Transverse colon (tissue), 4 donors: ENCODE measurements around the gene HMX2. TPM values are rescaled to one million over a fixed set of nuclear protein-coding genes. Genes with fewer than 3 reads are reported as not detected.

ENCODE experiments used
- DNase-seq: peaks from one replicate; pipeline ENCODE4 v3.0.0-alpha.2; 2019
- H3K27ac ChIP-seq, 4 donors: fragments of 200-600 bp; sonication (generic); 2 replicates each; pipeline ENCODE4 v1.5.1; 2016 to 2018; ENCODE audit warnings: inconsistent platforms in 4 of 4
- H3K27me3 ChIP-seq: fragments of 200-600 bp; sonication (generic); 2 replicates; pipeline ENCODE4 v1.5.1; 2017; ENCODE audit warnings: inconsistent platforms
- H3K36me3 ChIP-seq, 4 donors: fragments of 200-600 bp; sonication (generic); 2 replicates each; pipeline ENCODE4 v1.5.1; 2017 to 2019; ENCODE audit warnings: inconsistent platforms in 4 of 4
- H3K4me1 ChIP-seq, 4 donors: fragments of 200-600 bp; sonication (generic); 2 replicates each; pipeline ENCODE4 v1.5.1; 2017 to 2020; ENCODE audit warnings: inconsistent platforms in 4 of 4
- H3K4me3 ChIP-seq, 4 donors: fragments of 200-600 bp; sonication (generic); 1 replicate in 1 of 4; 2 replicates in 3 of 4; pipeline versions ENCODE4 v1.5.1 to v1.6.1; 2017 to 2019; ENCODE audit warnings: inconsistent platforms in 4 of 4
- H3K9me3 ChIP-seq, 2 donors: fragments of 200-600 bp; sonication (generic); 2 replicates each; pipeline ENCODE4 v1.5.1; 2017 to 2019; ENCODE audit warnings: inconsistent platforms in 2 of 2
- CTCF ChIP-seq, 5 experiments: fragments of 200-600 bp in 3 of 5; fragments of 450-650 bp in 2 of 5; sonication (generic) in 3 of 5; IDR thresholded peaks; 1 replicate in 2 of 5; 2 replicates in 3 of 5; pipeline ENCODE4 v1.5.1; 2016 to 2017; ENCODE audit warnings: antibody characterized with exemption in 5 of 5, inconsistent platforms in 3 of 5, mild to moderate bottlenecking in 2 of 5, moderate library complexity in 1 of 5
- EP300 ChIP-seq: sonication (generic); formaldehyde crosslinking; IDR thresholded peaks from one replicate; pipeline ENCODE4 v1.6.1; 2017; ENCODE audit warnings: antibody characterized with exemption, low read depth
- POLR2A ChIP-seq: fragments of 450-650 bp; IDR thresholded peaks from one replicate; pipeline ENCODE4 v1.6.1; 2016; ENCODE audit warnings: antibody characterized with exemption, mild to moderate bottlenecking, moderate library complexity
- POLR2AphosphoS5 ChIP-seq, 3 donors: sonication (generic); formaldehyde crosslinking; IDR thresholded peaks; one replicate each; pipeline ENCODE4 v1.6.1; 2016; ENCODE audit warnings: antibody characterized with exemption in 3 of 3
- WGBS, 2 donors: methylation state at CpG; one replicate each; pipeline ENCODE4 v1.1.5; 2018; ENCODE audit warnings: low coverage in 1 of 2; 5-methylcytosine and 5-hydroxymethylcytosine counted together
- in situ Hi-C, 4 donors: fragments of 200-750 bp; cut with MboI; loops; one replicate each; pipeline versions ENCODE4 v1.15.0 to v1.15.1; 2017; ENCODE audit warnings: low sequenced_read_pairs in 3 of 4, low pct_ligation_motif_present in 1 of 4, low pct_unique_long_range_greater_than_20kb in 1 of 4
- intact Hi-C: fragments of 100-400 bp; cut with DNase I; formaldehyde crosslinking; loops from one replicate; pipeline ENCODE4 v1.15.1; 2023; ENCODE audit warnings: low total_unique reads
- total RNA-seq, 4 donors: library from RNA; depleted of rRNA; stranded (reverse); fragments of >200 nt; gene quantifications; one replicate each; pipeline ENCODE4 v1.1.0, GENCODE V29; 2016

HMX2 gene
- total RNA-seq, 4 donors from 2014 or later: 0.41 to 0.64 TPM; not detected in 2

DNA sequence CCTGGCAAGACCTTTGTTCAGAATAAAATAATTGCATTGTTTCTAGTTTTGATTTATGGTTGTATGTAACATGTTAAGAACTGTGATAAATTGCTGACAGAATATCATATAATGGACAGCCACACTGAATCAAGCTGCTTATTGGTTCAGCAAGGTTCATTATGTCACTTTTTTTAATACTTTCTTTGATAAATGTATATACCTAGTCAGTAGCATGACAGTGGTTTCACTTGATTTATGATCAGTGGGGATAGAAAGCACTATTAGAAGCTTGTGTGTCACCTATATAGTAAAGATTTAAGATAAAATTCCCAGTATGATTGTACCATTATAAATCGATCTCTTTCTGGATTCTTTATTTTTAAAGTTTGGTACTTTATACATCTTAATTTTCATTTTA lies 10.7 kb downstream of the HMX2 start:
- H3K36me3 ChIP-seq: peaks cover 0 to 53% (median 17%) of the 10 kb centered on the region in 4 donors

DNA sequence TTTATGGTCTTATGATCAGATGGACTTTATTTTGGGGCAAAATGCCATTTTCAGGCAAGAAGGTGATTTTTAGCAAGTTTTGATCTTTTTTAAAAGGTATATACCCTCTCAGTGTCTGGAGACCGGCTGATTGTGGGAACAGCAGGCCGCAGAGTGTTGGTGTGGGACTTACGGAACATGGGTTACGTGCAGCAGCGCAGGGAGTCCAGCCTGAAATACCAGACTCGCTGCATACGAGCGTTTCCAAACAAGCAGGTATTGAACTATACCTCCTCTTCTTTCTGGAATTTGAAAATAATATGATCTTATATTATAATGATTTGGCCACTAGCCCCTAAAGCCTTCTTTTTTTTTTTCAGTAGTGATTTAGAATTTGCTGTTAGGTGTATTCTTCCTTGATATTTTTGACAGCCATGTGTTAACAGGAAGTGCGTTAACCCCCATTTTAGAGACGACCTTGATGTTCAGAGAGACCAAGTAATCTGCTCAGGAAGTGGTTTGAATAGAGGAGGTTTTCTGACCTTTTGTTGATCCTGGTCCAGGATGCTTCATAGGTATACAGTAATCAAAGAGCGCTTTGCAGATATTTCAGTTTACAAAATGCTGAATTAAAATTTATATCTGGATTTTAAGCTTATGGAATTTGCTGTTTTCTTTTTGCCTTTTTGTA lies 12.5 kb downstream of the HMX2 start:
- H3K4me1 ChIP-seq: peaks cover 4 to 28% (median 8%) of the 10 kb centered on the region in 4 donors
- no peaks in the 10 kb centered on the region for H3K27me3 ChIP-seq
- H3K27ac ChIP-seq: no peak overlapping the region
- 78 to 84% methylated on average over 11 of the region's 11 CpGs for WGBS, 2 donors
- no peak overlapping the region for H3K4me3 ChIP-seq
- in situ Hi-C loops (no loop called here), intact Hi-C loops (no loop called here)
- no peak for DNase-seq
- peaks cover 0 to 67% (median 22%) of the 10 kb centered on the region in 4 donors for H3K36me3 ChIP-seq
- no peaks in the 10 kb centered on the region for H3K9me3 ChIP-seq
- TF ChIP-seq POLR2AphosphoS5 (IDR thresholded peaks at IDR 0.05) (no peak), CTCF (IDR thresholded peaks at IDR 0.05) (no peak), POLR2A (no peak), EP300 (no peak)

More for the DNA sequence above, 10.7 kb downstream of the HMX2 start:
- Histone ChIP-seq H3K27ac (no peak overlapping the region), H3K4me1 (peaks cover 9 to 36% (median 13%) of the 10 kb centered on the region in 4 donors), H3K9me3 (no peaks in the 10 kb centered on the region), H3K27me3 (no peaks in the 10 kb centered on the region), H3K4me3 (no peak overlapping the region)
- no peak for TF ChIP-seq CTCF (IDR thresholded peaks at IDR 0.05)
- no peak for TF ChIP-seq EP300
- no peak for TF ChIP-seq POLR2A
- TF ChIP-seq POLR2AphosphoS5 (IDR thresholded peaks at IDR 0.05): no peak
- WGBS, 2 donors: 83 to 86% methylated on average over 1 of the region's 1 CpG
- in situ Hi-C loops: no loop called here
- intact Hi-C loops: no loop called here
- DNase-seq: no peak

GRCh38 chr10:123164319-123164718 lies 16.4 kb downstream of the HMX2 start:
- 90 to 92% methylated on average over 2 of the region's 2 CpGs for WGBS, 2 donors
- Histone ChIP-seq H3K9me3 (no peaks in the 10 kb centered on the region), H3K4me3 (no peak overlapping the region), H3K4me1 (peaks cover 0 to 2% (median 0%) of the 10 kb centered on the region in 4 donors), H3K36me3 (peaks cover 0 to 49% (median 18%) of the 10 kb centered on the region in 4 donors), H3K27ac (no peak overlapping the region), H3K27me3 (no peaks in the 10 kb centered on the region)
- no peak for DNase-seq
- no peak for TF ChIP-seq EP300
- TF ChIP-seq CTCF (IDR thresholded peaks at IDR 0.05): no peak
- no peak for TF ChIP-seq POLR2AphosphoS5 (IDR thresholded peaks at IDR 0.05)
- TF ChIP-seq POLR2A: no peak
- in situ Hi-C loops (no loop called here), intact Hi-C loops (no loop called here)

DNA sequence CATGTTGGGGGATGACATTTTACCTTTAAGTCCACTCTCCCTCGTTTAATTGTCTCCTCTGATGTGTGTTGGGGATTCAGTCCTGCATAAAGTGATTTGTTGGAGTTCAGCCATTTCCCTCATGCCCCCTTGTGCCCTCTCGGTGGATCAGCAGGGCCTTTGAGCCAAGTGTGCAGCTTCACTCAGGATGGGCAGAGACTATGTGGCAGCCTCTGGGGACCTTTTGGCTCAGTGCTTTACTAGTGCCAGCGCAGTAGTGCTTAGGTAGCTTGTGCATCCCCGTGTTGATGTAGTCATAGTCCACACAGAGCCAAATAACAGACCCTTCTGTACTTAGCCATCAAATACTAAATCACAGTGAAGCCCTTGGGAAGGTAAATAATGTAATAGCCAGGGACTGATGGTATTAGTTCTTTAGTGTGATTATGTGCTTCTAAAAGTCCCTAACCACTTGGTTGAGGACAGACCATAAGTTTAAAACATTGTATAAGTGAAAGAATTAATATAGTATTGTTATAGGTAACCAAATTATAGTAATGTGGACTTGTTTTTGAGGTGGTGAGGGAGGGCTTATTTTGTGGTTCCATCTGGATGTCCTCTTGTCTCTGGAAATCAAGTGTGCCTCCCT lies 17.6 kb downstream of the HMX2 start:
- no peak for DNase-seq
- no peak overlapping the region for H3K27ac ChIP-seq
- no peaks in the 10 kb centered on the region for H3K4me1 ChIP-seq
- WGBS, 2 donors: 57 to 82% methylated on average over 1 to 4 of the region's 4 CpGs
- in situ Hi-C loops: no loop called here
- peaks cover 0 to 45% (median 16%) of the 10 kb centered on the region in 4 donors for H3K36me3 ChIP-seq
- no peaks in the 10 kb centered on the region for H3K27me3 ChIP-seq
- no peak for TF ChIP-seq POLR2AphosphoS5 (IDR thresholded peaks at IDR 0.05)
- TF ChIP-seq POLR2A: no peak
- no peak for TF ChIP-seq EP300
- TF ChIP-seq CTCF (IDR thresholded peaks at IDR 0.05): no peak
- intact Hi-C loops: no loop called here
- no peak overlapping the region for H3K4me3 ChIP-seq
- H3K9me3 ChIP-seq: no peaks in the 10 kb centered on the region
